ENCODE results near the gene TMSB10.
"Not testable (repeated sequence)": the region's sequence is repeated elsewhere in the genome, so short reads cannot be mapped to it uniquely, and the experiment has no call there.

The TMSB10 gene

DNA sequence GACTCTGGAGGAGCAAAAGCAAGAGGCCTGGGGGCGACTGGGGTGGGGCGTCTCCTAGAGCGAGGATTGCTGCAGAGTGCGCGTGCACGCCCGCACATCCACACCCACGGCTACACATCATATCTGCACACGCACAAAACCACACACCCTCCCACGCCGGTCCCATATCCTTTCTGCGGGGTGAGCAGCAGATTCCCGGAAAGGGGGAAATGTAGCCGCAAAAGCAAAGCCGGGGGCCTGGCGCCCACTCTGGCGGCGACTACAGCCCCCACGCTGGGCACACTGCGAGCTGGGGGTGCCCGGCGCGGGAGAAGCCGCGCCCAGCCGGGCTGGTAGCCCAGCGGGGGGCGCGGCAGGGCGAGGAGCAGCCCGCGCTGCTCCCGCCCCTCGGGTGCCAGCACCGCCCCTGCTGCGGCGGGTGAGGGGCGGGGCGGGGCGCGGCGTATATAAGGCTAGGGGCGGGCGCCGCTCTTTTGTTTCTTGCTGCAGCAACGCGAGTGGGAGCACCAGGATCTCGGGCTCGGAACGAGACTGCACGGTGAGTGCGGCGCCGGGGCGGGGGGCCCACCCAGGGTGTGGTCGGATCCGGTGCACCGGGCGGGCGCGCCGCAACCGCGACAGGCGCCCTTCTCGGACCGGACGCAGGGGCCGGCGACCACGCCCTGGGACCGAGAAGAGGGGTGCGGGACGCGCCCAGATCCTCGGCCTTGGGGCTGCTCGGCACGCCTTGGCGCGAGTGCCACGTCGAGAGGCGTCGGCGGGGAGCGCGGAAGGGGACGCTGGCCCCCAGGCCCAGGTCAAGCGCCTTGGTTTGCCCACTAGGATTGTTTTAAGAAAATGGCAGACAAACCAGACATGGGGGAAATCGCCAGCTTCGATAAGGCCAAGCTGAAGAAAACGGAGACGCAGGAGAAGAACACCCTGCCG is at the start of gene TMSB10:
TSS of gene TMSB10 (plus strand) at position 476 of the 927 bp plus-strand sequence.
- DNase-seq (ENCODE audit: low spot score): peak; percentile 88

GRCh38 chr2:84855731-84856130 is 49.7 kb upstream of the TMSB10 start:
- peak; percentile 27 for DNase-seq (ENCODE audit: low spot score)

GRCh38 chr2:84856787-84857186 is 48.7 kb upstream of the TMSB10 start:
- peak; percentile 35 for DNase-seq (ENCODE audit: low spot score)

- DNase-seq (ENCODE audit: low spot score): no peak
These were observed 47.9 kb upstream of the TMSB10 start for GRCh38 chr2:84857566-84857965.

GRCh38 chr2:84858123-84858522 is 47.3 kb upstream of the TMSB10 start:
- DNase-seq (ENCODE audit: low spot score): no peak

- peak; percentile 24 for DNase-seq (ENCODE audit: low spot score)
These were observed 46.5 kb upstream of the TMSB10 start for GRCh38 chr2:84858937-84859336.

- DNase-seq (ENCODE audit: low spot score): no peak
These were observed 43.9 kb upstream of the TMSB10 start for GRCh38 chr2:84861539-84861938.

DNA sequence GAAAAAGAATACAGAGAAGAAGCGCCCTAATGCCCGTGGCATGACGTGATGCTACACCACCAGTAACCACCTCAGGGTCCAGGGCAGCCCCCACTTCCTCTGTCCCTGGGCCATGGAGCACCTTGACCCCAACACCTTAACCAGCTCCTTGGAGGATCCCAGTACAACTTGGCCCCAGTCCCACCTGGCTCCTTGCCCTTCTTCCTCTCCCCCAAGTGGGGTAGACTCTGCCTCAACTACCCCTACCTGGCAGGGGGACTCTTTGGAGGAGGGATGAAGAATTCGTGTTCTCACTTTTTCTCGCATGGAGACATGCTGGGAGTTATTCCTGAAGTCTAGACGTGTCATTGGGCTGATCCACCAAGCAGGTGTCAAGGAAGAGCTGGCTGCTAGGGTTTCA is 43.5 kb upstream of the TMSB10 start:
- DNase-seq (ENCODE audit: low spot score): no peak

DNA sequence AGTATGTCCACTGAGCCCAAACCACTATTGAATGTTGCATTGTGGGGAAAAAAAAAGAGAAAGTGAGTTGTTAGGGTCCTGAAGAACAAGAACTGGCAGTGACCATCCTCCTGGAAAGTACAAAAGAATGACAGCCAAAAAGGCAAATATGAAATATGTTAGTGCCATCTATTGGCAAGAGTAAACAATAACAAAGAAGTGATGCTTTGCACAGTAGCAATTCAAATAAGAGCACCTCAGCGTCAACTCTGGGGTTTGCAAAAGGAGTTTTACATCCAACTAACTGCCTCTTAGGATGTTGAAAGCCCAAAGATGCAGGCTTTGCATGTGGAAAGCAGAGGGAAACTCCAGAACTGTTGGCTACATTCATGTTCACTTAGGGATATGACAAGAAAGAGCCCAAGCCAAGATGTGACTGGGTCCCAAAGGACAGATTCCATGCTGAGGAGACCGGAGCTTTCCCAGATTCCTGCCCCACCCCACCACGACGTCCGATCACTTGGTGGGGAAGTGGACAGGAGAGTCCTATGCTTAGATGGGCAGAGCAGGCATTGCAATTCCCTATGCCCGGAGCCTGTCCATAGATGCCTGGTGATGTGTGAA is 40.2 kb upstream of the TMSB10 start:
- DNase-seq (ENCODE audit: low spot score): peak; percentile 63

DNA sequence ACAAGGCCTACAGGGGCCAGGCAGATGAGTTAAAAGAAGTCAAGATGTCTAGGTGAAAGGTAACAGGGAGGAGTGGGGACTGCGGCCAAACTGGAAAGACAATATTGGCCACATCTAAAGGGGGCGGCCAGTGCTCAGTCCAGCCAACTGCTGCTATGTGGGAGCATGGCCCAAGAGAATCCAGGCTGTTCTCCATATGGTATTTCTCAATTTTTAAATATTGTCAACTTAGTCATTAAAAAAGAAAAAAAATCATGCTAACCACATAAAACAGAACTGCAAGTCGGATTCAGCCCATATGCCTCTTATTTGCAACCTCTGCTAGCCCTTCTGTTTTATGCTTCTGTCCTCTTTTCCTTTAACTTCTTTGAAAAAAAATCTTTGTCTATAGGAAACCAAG is 39.3 kb upstream of the TMSB10 start:
- no peak for DNase-seq (ENCODE audit: low spot score)

DNA sequence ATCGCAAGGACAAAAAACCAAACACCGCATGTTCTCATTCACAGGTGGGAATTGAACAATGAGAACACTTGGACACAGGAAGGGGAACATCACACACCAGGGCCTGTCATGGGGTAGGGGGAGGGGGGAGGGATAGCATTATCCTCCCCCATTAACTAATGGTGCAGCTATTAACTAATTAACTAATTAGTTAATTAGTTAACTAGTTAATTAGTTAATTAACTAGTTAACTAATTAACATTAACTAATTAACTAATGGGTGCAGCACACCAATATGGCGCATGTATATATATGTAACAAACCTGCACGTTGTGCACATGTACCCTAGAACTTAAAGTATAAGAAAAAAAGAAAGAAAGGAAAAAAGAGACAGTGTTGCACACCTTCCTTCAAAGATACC is 37.1 kb upstream of the TMSB10 start:
- DNase-seq (ENCODE audit: low spot score): not testable (repeated sequence)

DNA sequence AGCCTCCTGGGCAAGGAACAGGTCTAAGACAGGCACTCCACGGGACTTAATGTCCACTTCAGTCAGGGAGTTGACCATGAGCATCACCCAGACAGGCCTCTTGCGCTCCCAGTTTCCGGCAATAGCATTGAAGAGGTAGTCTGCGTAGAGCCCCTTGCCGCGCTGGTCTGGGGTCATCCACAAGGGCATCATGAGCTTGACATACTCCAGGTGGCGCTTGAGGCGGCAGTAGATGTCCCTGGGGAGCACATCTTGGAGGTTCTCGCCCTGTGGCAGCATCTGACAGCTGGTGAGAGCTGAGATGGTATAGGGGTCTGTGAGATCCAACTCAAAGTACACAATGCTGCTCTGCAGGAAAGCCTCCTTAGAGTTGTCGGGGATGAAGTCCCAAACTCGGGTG is 35.1 kb upstream of the TMSB10 start:
- no peak for DNase-seq (ENCODE audit: low spot score)

GRCh38 chr2:84872691-84873090 is 32.8 kb upstream of the TMSB10 start:
- not testable (repeated sequence) for DNase-seq (ENCODE audit: low spot score)

DNA sequence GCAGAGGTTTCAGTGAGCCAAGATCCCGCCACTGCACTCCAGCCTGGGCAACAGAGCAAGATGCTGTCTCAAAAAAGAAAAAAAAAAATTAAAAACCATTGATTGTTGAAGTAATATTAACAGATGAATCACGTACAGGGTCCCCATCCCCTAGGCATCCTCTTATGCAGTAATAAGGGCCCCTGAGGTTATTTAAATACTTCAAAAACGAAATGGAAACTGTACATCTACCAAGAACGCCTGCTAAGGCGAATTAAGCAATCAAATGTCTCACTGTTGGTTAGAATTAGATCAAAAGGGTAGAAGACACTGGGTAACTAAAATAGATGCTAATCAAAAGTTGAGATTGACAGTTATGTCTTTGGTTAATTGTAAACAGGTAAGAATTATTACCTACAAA is 32.1 kb upstream of the TMSB10 start:
- no peak for DNase-seq (ENCODE audit: low spot score)

GRCh38 chr2:84874381-84875212 is 30.9 kb upstream of the TMSB10 start:
- DNase-seq (ENCODE audit: low spot score): no peak

DNA sequence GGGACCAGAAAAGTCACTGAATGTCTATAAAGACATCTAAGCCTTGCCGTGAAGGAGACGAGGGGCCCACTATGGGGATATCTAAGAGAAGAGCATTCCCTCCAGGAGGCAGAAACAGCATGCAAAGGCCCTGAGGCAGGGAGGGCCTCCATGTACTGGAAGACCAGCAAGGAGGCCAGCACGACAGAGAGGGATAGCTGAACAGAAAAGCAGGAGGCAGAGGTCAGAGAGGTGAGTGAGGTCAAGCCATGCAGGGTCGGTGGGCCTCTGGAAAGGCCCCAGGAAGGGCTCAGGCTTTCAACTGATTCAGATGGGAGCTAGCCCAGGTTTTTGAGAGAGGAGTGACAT is 30.3 kb upstream of the TMSB10 start:
- DNase-seq (ENCODE audit: low spot score): no peak

GRCh38 chr2:84875619-84876018 is 29.8 kb upstream of the TMSB10 start:
- DNase-seq (ENCODE audit: low spot score): not testable (repeated sequence)

DNA sequence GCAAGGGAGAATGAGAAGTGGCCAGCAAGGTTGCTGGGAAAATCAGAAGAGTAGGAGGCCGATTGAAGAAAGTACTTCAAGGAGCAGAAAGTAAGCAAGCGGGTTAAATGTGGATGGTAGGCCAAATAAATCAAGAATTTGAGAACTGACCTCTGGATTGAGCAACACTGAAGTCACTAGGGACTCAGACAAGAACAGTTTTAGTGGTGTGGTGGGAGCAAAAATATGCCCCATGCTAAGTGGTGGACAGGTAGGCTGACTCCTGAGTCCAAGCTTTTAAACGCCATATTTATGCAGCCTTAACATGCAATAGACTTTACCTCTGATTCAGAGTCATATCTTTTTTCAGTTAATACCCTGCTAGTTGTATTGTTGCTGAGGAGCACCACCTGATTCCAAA is 29.1 kb upstream of the TMSB10 start:
- DNase-seq (ENCODE audit: low spot score): no peak

DNA sequence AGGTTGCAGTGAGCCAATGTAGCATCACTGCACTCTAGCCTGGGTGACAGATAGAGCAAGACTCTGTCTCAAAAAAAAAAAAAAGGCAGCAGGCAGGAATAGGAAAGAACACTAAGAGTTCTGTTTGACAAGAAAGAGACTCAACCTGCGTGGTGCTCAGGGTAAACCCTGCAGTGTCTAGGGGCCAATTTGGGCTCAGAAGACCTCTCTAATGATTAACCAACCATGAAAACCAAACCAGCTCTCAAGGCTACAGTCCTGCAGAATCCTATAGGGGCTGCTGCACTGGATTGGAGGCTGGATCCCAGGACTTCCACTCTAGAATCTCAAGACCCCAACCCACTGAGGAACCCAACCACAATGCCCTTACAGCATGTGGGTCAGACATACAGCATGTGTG is 27.0 kb upstream of the TMSB10 start:
- DNase-seq (ENCODE audit: low spot score): no peak

DNA sequence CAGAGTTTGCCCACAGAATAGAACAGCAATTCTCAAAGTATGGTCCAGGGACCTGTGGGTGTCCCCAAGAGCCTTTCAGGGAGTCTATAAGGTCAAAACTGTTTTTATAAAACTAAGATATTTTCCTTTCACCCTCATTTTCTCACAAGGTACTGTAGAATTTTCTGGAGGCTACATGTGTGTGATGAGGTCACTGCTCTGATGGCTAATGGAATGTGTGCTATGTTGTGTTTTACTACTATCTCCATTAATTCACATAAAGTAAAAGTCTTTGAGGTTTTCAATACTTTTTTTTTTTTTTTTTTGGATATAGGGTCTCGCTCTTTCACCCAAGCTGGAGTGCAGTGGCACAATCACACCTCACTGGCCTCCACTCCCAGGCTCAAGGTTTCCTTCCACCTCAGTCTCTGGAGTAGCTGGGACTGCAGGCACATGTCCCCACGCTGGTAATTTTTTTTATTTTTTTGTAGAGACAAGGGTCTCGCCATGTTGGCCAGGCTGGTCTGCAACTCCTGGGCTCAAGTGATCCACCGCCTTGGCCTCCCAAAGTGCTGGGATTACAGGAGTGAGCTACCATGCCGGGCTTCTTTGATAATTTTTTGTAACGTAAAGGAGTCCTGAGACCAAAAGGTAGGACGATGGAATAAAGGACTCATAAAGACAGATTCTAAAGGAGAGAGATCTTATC is 26.4 kb upstream of the TMSB10 start:
- no peak for DNase-seq (ENCODE audit: low spot score)

DNA sequence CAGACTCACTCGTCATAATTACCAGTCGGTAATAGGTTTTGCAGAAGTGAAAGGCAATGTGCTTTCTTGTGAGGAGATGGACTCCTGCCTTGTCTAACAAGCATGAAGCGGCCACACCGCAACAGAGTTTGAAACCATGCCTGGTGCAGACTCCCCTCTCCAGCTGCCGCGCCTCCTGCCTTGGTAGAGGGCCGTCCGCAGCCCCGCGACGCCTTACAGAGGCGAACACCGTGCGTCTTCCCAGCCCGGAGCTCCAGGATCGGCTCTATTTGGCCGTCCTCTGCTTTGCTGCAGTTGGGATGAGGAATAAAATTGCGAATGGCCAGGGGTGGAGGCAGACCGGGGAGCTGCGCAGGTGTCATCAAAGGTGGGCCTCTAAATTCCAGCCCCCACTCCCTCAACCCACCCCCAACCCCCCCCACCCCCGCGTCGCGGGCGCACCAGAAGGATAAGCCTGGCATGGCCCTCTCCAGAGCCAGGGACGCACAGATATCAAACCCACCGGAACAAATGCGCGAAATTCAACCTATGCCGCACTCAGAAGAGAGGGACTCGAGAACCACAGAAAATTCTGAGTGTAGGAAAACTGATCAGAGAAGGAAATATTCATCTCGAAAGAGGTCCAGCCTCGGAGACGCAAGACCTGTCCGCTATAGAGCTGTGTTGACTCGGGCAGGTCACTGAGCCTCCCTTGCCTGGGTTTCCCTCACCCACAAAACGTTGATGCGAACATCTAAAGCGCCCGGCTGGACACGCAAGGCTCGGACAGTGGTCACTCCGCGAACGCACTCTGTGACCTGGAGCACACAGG is 25.7 kb upstream of the TMSB10 start:
- DNase-seq (ENCODE audit: low spot score): peak; percentile 25

DNA sequence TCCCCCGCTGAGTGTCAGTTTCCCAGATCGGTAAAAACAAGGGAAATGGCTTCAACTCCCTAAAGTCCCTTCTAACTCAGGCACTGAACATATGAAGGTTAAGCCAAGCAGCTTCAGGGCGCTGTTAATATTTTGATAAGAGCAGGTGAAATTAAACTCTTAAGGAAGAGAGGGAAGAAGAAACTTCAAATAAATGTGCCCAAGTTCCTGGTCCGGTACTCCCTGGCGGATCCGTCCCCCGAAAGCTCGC is 25.1 kb upstream of the TMSB10 start:
- DNase-seq (ENCODE audit: low spot score): no peak

All from CD4-positive, alpha-beta T cell treated with Interleukin-6 at 100 ng/mL for 8 hours (primary cell).